ENCODE results near the gene FAF2. TPM values are rescaled to one million over a fixed set of nuclear protein-coding genes. Genes with fewer than 3 reads are reported as not detected.

FAF2 gene
- total and polyA plus RNA-seq, 7 donors = 4.2 to 24.6 (median 18.6) TPM

GRCh38 chr5:176514244-176514950, 66.2 kb downstream of the FAF2 start:
- intact Hi-C loops (cut with DNase I) = no loop called here
- Histone ChIP-seq H3K4me1 (no peaks in the 10 kb centered on the region), H3K36me3 (peaks cover 0 to 4% (median under 1%) of the 10 kb centered on the region in 4 donors), H3K9me3 (no peaks in the 10 kb centered on the region), H3K27me3 (no peaks in the 10 kb centered on the region), H3K27ac (no peak overlapping the region), H3K4me3 (no peak overlapping the region)
- DNase-seq = no peak
- no peak for TF ChIP-seq POLR2A (IDR thresholded peaks at IDR 0.05)
- no peak for TF ChIP-seq EP300 (IDR thresholded peaks at IDR 0.05)
- TF ChIP-seq, protein P1, sequence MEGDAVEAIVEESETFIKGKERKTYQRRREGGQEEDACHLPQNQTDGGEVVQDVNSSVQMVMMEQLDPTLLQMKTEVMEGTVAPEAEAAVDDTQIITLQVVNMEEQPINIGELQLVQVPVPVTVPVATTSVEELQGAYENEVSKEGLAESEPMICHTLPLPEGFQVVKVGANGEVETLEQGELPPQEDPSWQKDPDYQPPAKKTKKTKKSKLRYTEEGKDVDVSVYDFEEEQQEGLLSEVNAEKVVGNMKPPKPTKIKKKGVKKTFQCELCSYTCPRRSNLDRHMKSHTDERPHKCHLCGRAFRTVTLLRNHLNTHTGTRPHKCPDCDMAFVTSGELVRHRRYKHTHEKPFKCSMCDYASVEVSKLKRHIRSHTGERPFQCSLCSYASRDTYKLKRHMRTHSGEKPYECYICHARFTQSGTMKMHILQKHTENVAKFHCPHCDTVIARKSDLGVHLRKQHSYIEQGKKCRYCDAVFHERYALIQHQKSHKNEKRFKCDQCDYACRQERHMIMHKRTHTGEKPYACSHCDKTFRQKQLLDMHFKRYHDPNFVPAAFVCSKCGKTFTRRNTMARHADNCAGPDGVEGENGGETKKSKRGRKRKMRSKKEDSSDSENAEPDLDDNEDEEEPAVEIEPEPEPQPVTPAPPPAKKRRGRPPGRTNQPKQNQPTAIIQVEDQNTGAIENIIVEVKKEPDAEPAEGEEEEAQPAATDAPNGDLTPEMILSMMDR (IDR thresholded peaks at IDR 0.05) = no peak
- TF ChIP-seq POLR2AphosphoS5 (IDR thresholded peaks at IDR 0.05) = no peak
- WGBS, 2 donors = 82 to 90% methylated on average over 11 of the region's 11 CpGs

- no peaks in the 10 kb centered on the region for H3K9me3 ChIP-seq
- no peak for DNase-seq
- intact Hi-C loops (cut with DNase I) = no loop called here
- H3K4me1 ChIP-seq = no peaks in the 10 kb centered on the region
- 81 to 86% methylated on average over 4 of the region's 4 CpGs for WGBS, 2 donors
- TF ChIP-seq POLR2AphosphoS5 (IDR thresholded peaks at IDR 0.05) (no peak), POLR2A (IDR thresholded peaks at IDR 0.05) (no peak), EP300 (IDR thresholded peaks at IDR 0.05) (no peak)
- TF ChIP-seq, protein P1 (IDR thresholded peaks at IDR 0.05) = no peak
- H3K27ac ChIP-seq = no peak overlapping the region
- no peaks in the 10 kb centered on the region for H3K36me3 ChIP-seq
- no peaks in the 10 kb centered on the region for H3K27me3 ChIP-seq
- H3K4me3 ChIP-seq = no peak overlapping the region
These were observed 67.2 kb downstream of the FAF2 start for GRCh38 chr5:176515396-176515795.

DNA sequence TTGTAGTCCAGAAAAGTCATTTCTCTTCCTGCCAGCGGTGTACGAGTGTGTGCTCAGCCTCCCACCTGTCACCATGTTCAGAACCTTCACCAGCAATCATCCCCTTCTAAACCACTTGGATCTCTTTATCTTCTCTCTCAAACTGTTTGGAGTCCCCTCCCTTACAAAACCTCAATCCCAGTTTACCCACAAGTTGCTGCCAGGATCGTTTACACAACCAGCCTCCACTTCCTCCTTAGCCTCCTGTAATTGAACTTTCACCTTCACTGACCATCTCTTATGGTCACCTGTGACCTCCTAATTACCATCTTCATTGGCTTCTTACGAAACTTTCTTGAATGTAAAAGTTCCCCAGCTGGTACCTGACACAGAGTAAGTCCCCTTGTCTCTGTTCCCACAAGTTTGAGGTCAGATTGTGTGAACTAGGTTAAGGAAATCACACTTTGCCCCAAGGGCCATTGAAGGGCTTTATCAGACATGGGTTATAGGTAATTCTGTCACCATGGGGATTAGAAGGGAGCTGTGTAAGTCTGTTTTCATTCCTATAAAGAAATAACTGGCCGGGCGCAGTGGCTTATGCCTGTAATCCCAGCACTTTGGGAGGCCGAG, 69.0 kb downstream of the FAF2 start:
- no peak for DNase-seq
- H3K4me1 ChIP-seq = no peaks in the 10 kb centered on the region
- no peaks in the 10 kb centered on the region for H3K36me3 ChIP-seq
- 69% methylated on average over 7 of the region's 7 CpGs for WGBS, 2 donors
- H3K9me3 ChIP-seq = no peaks in the 10 kb centered on the region
- no peak overlapping the region for H3K4me3 ChIP-seq
- no peak for TF ChIP-seq POLR2A (IDR thresholded peaks at IDR 0.05)
- no peak for TF ChIP-seq EP300 (IDR thresholded peaks at IDR 0.05)
- TF ChIP-seq, protein P1 (IDR thresholded peaks at IDR 0.05) = no peak
- no peak for TF ChIP-seq POLR2AphosphoS5 (IDR thresholded peaks at IDR 0.05)
- no peak overlapping the region for H3K27ac ChIP-seq
- intact Hi-C loops (cut with DNase I) = no loop called here
- H3K27me3 ChIP-seq = no peaks in the 10 kb centered on the region

GRCh38 chr5:176519810-176520720, 71.9 kb downstream of the FAF2 start:
- no peak overlapping the region for H3K4me3 ChIP-seq
- intact Hi-C loops (cut with DNase I) = no loop called here
- H3K36me3 ChIP-seq = no peaks in the 10 kb centered on the region
- TF ChIP-seq POLR2A (IDR thresholded peaks at IDR 0.05) (no peak), EP300 (IDR thresholded peaks at IDR 0.05) (no peak), POLR2AphosphoS5 (IDR thresholded peaks at IDR 0.05) (no peak)
- TF ChIP-seq, protein P1 (IDR thresholded peaks at IDR 0.05) = no peak
- H3K4me1 ChIP-seq = no peaks in the 10 kb centered on the region
- H3K9me3 ChIP-seq = no peaks in the 10 kb centered on the region
- DNase-seq = no peak
- H3K27me3 ChIP-seq = no peaks in the 10 kb centered on the region
- 26 to 71% methylated on average over 16 of the region's 16 CpGs for WGBS, 2 donors
- no peak overlapping the region for H3K27ac ChIP-seq
